ENCODE results near the gene PATE3. TPM values are rescaled to one million over a fixed set of nuclear protein-coding genes. Genes with fewer than 3 reads are reported as not detected.

The PATE3 gene
- total RNA-seq, 1 donor from 2014 or later, result not detected

Other genes with a start within 250 kb of the PATE3 start
- gene EI24, start 218.7 kb upstream of the PATE3 start, total RNA-seq, result 141 and 155 TPM in 2 replicates
- 165 and 225 TPM in 2 replicates for gene STT3A, start 195.3 kb upstream of the PATE3 start, total RNA-seq
- 22.1 and 39.2 TPM in 2 replicates for gene CHEK1, start 163.0 kb upstream of the PATE3 start, total RNA-seq
- not detected in 2 replicates for gene ACRV1, start 107.3 kb upstream of the PATE3 start, total RNA-seq
- not detected in 2 replicates for gene PATE1, start 41.8 kb upstream of the PATE3 start, total RNA-seq
- gene PATE2, start 9.3 kb upstream of the PATE3 start, total RNA-seq, result 0.20 TPM in 1 of 2 replicates, not detected in the other
- gene PATE4, start 45.2 kb downstream of the PATE3 start, total RNA-seq, result not detected in 2 replicates
- gene HYLS1, start 99.5 kb downstream of the PATE3 start, total RNA-seq, result 6.2 and 12.3 TPM in 2 replicates
- gene PUS3, start 115.1 kb downstream of the PATE3 start, total RNA-seq, result 15.8 and 23.4 TPM in 2 replicates
- gene DDX25, start 116.4 kb downstream of the PATE3 start, total RNA-seq, result 0.10 TPM in 1 of 2 replicates, not detected in the other
- not detected in 2 replicates for gene VSIG10L2, start 157.9 kb downstream of the PATE3 start, total RNA-seq

All from renal cortical epithelial cell (primary cell).